ENCODE measurements around the gene HINT3. TPM values are rescaled to one million over a fixed set of nuclear protein-coding genes. Genes with fewer than 3 reads are reported as not detected.

HINT3 gene
- total RNA-seq (2022; extraction: Qiagen RNA extraction): 5.7 to 6.6 TPM (median 6.1 TPM) in 5 replicates

DNA sequence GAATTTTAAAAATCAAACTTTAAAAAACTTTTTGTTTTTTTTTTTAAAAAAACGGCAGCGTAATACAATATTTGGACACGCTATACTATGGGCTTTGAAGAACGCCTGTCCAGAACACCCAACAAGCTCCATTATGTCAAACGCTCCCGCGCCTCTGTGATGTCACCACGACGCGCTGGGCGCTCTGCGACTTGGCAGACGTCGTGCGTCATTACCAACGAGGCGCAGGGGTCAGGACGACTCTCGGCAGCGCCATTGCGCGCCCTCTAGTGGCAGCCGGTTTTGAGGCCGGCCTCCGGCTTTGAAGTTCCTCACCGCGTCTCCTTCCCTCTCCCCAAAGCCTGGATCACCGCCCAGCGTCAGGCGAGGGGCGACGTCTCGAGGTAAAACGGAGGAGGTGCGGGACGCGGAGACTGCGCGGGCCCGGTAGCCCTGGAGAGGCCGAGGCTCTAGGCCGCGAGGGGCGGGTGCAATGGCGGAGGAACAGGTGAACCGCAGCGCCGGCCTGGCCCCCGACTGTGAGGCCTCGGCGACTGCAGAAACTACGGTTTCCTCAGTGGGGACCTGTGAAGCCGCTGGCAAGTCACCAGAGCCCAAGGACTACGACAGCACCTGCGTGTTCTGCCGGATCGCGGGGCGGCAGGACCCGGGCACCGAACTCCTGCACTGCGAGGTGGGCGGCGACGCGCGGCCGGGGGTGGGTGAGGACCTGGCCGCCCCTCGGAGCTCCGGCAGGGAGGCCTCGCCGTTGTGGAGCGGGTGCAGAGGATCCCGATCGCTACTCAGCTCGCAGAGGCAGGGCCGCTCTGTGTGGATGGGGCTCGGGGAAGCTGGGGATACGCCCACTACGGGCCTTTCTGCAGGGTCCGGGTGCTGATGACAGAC is at the start of gene HINT3:
Gene HINT3, plus strand, starts transcription at position 265 of the 885 bp plus-strand sequence. Its CDS starts 208 bp downstream, at position 473.

DNA sequence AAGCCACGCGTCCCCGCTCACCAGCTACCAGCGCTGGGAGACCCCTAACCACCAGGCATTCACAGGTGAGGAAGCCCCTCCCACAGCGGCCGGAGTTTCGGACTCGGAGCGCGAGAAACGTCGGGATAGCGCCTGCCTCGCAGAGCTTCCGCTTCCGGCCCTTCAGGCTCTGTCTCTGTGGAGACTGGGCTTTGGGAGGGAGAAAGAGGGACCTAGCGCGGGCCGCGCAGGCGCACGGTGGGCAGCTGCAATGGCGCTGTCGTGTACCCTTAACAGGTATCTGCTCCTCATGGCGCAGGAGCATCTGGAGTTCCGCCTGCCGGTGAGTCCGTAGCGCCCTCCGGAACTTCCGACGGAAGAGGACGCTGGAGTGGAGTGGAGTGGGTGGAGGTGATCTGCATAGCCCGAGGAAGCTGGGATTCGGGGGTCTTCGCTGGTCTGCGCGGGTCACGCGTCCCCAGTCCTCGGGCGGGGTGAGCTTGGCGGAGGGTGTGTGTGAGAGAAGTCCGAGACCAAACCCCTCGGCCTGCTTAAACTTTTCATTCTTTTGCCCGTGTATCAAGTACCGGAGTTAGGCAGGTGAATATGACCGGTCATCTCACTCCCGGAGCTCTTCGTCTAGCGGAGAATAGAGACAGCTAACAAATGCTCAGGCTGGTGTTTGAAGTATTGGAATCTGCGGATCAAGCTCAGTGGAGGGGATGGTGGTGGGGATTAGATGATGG is 29.9 kb downstream of the HINT3 start, which contains the start of gene TRMT11:
Gene TRMT11, plus strand, starts transcription at position 240 of the 725 bp plus-strand sequence. Its CDS starts 11 bp downstream, at position 251.

Other genes starting within 250 kb of the HINT3 start
- gene HEY2, start 207.1 kb upstream of the HINT3 start, total RNA-seq (2022; extraction: Qiagen RNA extraction): 0.03 to 0.10 TPM (median 0.05 TPM) in 4 of 5 replicates, not detected in the other
- gene NCOA7, start 165.8 kb upstream of the HINT3 start, total RNA-seq (2022; extraction: Qiagen RNA extraction): 9.3 to 16.0 TPM (median 13.8 TPM) in 5 replicates
- 9.8 to 12.0 TPM (median 11.2 TPM) in 5 replicates for gene TRMT11, start 29.8 kb downstream of the HINT3 start, total RNA-seq (2022; extraction: Qiagen RNA extraction)

Measured in A549 treated with AZD2906 at 1 μM for 4 hours (cell line).